ENCODE data around the gene NAPB. TPM values are rescaled to one million over a fixed set of nuclear protein-coding genes. Genes with fewer than 3 reads are reported as not detected.

The NAPB gene
- total and polyA plus RNA-seq, 10 of the 15 experiments (the other 5 are each of a cell fraction or from before 2014, with no cell fraction given): 2.1 to 15.9 (median 7.2) TPM

Small RNA genes within 50 kb of the gene (small RNA-seq; reads per million reads assigned to genes)
- gene RF00019 (not detected), gene RNA5SP479 (not detected)

Other genes with a start within 250 kb of the NAPB start
Only the 7 nearest of the 8 such genes appear.
- gene NXT1, start 70.7 kb downstream of the NAPB start, total RNA-seq (2014; rRNA removed): 61.5 and 65.2 TPM in 2 replicates
- gene NXT1, start 70.7 kb downstream of the NAPB start, total RNA-seq (2014; rRNA removed; fragmentation: Illumina TruSeq; extraction: Trizol): 32.1 and 36.3 TPM in 2 replicates
- gene NXT1, start 70.7 kb downstream of the NAPB start, total RNA-seq (2021): 34.4 and 36.9 TPM in 2 replicates
- 38.5 and 50.0 TPM in 2 replicates for gene NXT1, start 70.7 kb downstream of the NAPB start, polyA plus RNA-seq (2011; rRNA removed)
- 37.9 and 42.6 TPM in 2 replicates for gene NXT1, start 70.7 kb downstream of the NAPB start, polyA plus RNA-seq (2014; fragmentation: Illumina TruSeq; extraction: Trizol)
- gene NXT1, start 70.7 kb downstream of the NAPB start, polyA plus RNA-seq (2014; fragmentation: Nextera tagmentation; extraction: Ambion mirVana): 10 to 100 TPM; 10.2 to 24.2 TPM
- 59.4 and 62.1 TPM in 2 replicates for gene NXT1, start 70.7 kb downstream of the NAPB start, polyA plus RNA-seq (2014; rRNA removed)
- 10 to 100 TPM; 59.3 to 66.7 TPM for gene NXT1, start 70.7 kb downstream of the NAPB start, polyA plus RNA-seq (2016; fragmentation: Nextera tagmentation; extraction: Ambion mirVana)
- gene GZF1, start 59.3 kb downstream of the NAPB start, total RNA-seq (2014; rRNA removed): 8.7 and 14.0 TPM in 2 replicates
- gene GZF1, start 59.3 kb downstream of the NAPB start, total RNA-seq (2014; rRNA removed; fragmentation: Illumina TruSeq; extraction: Trizol): 7.8 and 9.9 TPM in 2 replicates
- gene GZF1, start 59.3 kb downstream of the NAPB start, total RNA-seq (2021): 9.5 and 10.7 TPM in 2 replicates
- gene GZF1, start 59.3 kb downstream of the NAPB start, polyA plus RNA-seq (2011; rRNA removed): 11.7 and 19.5 TPM in 2 replicates
- gene GZF1, start 59.3 kb downstream of the NAPB start, polyA plus RNA-seq (2014; fragmentation: Illumina TruSeq; extraction: Trizol): 6.2 and 13.5 TPM in 2 replicates
- gene GZF1, start 59.3 kb downstream of the NAPB start, polyA plus RNA-seq (2014; fragmentation: Nextera tagmentation; extraction: Ambion mirVana): 1 to 10 TPM; 2.2 to 2.4 TPM
- gene GZF1, start 59.3 kb downstream of the NAPB start, polyA plus RNA-seq (2014; rRNA removed): 9.5 and 12.4 TPM in 2 replicates
- gene GZF1, start 59.3 kb downstream of the NAPB start, polyA plus RNA-seq (2016; fragmentation: Nextera tagmentation; extraction: Ambion mirVana): 1 to 10 TPM; 6.9 to 7.1 TPM
- gene CSTL1, start 18.2 kb upstream of the NAPB start, total RNA-seq (2014; rRNA removed): not detected in 2 replicates
- not detected in 2 replicates for gene CSTL1, start 18.2 kb upstream of the NAPB start, total RNA-seq (2014; rRNA removed; fragmentation: Illumina TruSeq; extraction: Trizol)
- not detected in 2 replicates for gene CSTL1, start 18.2 kb upstream of the NAPB start, total RNA-seq (2021)
- gene CSTL1, start 18.2 kb upstream of the NAPB start, polyA plus RNA-seq (2011; rRNA removed): not detected in 2 replicates
- gene CSTL1, start 18.2 kb upstream of the NAPB start, polyA plus RNA-seq (2014; fragmentation: Illumina TruSeq; extraction: Trizol): not detected in 2 replicates
- gene CSTL1, start 18.2 kb upstream of the NAPB start, polyA plus RNA-seq (2014; fragmentation: Nextera tagmentation; extraction: Ambion mirVana): not detected
- gene CSTL1, start 18.2 kb upstream of the NAPB start, polyA plus RNA-seq (2014; rRNA removed): not detected in 2 replicates
- not detected for gene CSTL1, start 18.2 kb upstream of the NAPB start, polyA plus RNA-seq (2016; fragmentation: Nextera tagmentation; extraction: Ambion mirVana)
- not detected in 2 replicates for gene CST11, start 31.4 kb upstream of the NAPB start, total RNA-seq (2014; rRNA removed)
- gene CST11, start 31.4 kb upstream of the NAPB start, total RNA-seq (2014; rRNA removed; fragmentation: Illumina TruSeq; extraction: Trizol): not detected in 2 replicates
- gene CST11, start 31.4 kb upstream of the NAPB start, total RNA-seq (2021): not detected in 2 replicates
- 0.33 and 0.35 TPM in 2 replicates for gene CST11, start 31.4 kb upstream of the NAPB start, polyA plus RNA-seq (2011; rRNA removed)
- not detected in 2 replicates for gene CST11, start 31.4 kb upstream of the NAPB start, polyA plus RNA-seq (2014; fragmentation: Illumina TruSeq; extraction: Trizol)
- not detected for gene CST11, start 31.4 kb upstream of the NAPB start, polyA plus RNA-seq (2014; fragmentation: Nextera tagmentation; extraction: Ambion mirVana)
- not detected in 2 replicates for gene CST11, start 31.4 kb upstream of the NAPB start, polyA plus RNA-seq (2014; rRNA removed)
- gene CST11, start 31.4 kb upstream of the NAPB start, polyA plus RNA-seq (2016; fragmentation: Nextera tagmentation; extraction: Ambion mirVana): not detected
- gene CST8, start 69.6 kb upstream of the NAPB start, total RNA-seq (2014; rRNA removed): not detected in 2 replicates
- gene CST8, start 69.6 kb upstream of the NAPB start, total RNA-seq (2014; rRNA removed; fragmentation: Illumina TruSeq; extraction: Trizol): not detected in 2 replicates
- gene CST8, start 69.6 kb upstream of the NAPB start, total RNA-seq (2021): not detected in 2 replicates
- not detected in 2 replicates for gene CST8, start 69.6 kb upstream of the NAPB start, polyA plus RNA-seq (2011; rRNA removed)
- gene CST8, start 69.6 kb upstream of the NAPB start, polyA plus RNA-seq (2014; fragmentation: Illumina TruSeq; extraction: Trizol): not detected in 2 replicates
- gene CST8, start 69.6 kb upstream of the NAPB start, polyA plus RNA-seq (2014; fragmentation: Nextera tagmentation; extraction: Ambion mirVana): not detected
- gene CST8, start 69.6 kb upstream of the NAPB start, polyA plus RNA-seq (2014; rRNA removed): not detected in 2 replicates
- gene CST8, start 69.6 kb upstream of the NAPB start, polyA plus RNA-seq (2016; fragmentation: Nextera tagmentation; extraction: Ambion mirVana): not detected
- gene CST9L, start 147.0 kb upstream of the NAPB start, total RNA-seq (2014; rRNA removed): not detected in 2 replicates
- not detected in 2 replicates for gene CST9L, start 147.0 kb upstream of the NAPB start, total RNA-seq (2014; rRNA removed; fragmentation: Illumina TruSeq; extraction: Trizol)
- not detected in 2 replicates for gene CST9L, start 147.0 kb upstream of the NAPB start, total RNA-seq (2021)
- gene CST9L, start 147.0 kb upstream of the NAPB start, polyA plus RNA-seq (2011; rRNA removed): not detected in 2 replicates
- gene CST9L, start 147.0 kb upstream of the NAPB start, polyA plus RNA-seq (2014; fragmentation: Illumina TruSeq; extraction: Trizol): not detected in 2 replicates
- not detected for gene CST9L, start 147.0 kb upstream of the NAPB start, polyA plus RNA-seq (2014; fragmentation: Nextera tagmentation; extraction: Ambion mirVana)
- gene CST9L, start 147.0 kb upstream of the NAPB start, polyA plus RNA-seq (2014; rRNA removed): not detected in 2 replicates
- not detected for gene CST9L, start 147.0 kb upstream of the NAPB start, polyA plus RNA-seq (2016; fragmentation: Nextera tagmentation; extraction: Ambion mirVana)
- not detected in 2 replicates for gene CST9, start 184.4 kb upstream of the NAPB start, total RNA-seq (2014; rRNA removed)
- not detected in 2 replicates for gene CST9, start 184.4 kb upstream of the NAPB start, total RNA-seq (2014; rRNA removed; fragmentation: Illumina TruSeq; extraction: Trizol)
- gene CST9, start 184.4 kb upstream of the NAPB start, total RNA-seq (2021): not detected in 2 replicates
- not detected in 2 replicates for gene CST9, start 184.4 kb upstream of the NAPB start, polyA plus RNA-seq (2011; rRNA removed)
- not detected in 2 replicates for gene CST9, start 184.4 kb upstream of the NAPB start, polyA plus RNA-seq (2014; fragmentation: Illumina TruSeq; extraction: Trizol)
- not detected for gene CST9, start 184.4 kb upstream of the NAPB start, polyA plus RNA-seq (2014; fragmentation: Nextera tagmentation; extraction: Ambion mirVana)
- not detected in 2 replicates for gene CST9, start 184.4 kb upstream of the NAPB start, polyA plus RNA-seq (2014; rRNA removed)
- gene CST9, start 184.4 kb upstream of the NAPB start, polyA plus RNA-seq (2016; fragmentation: Nextera tagmentation; extraction: Ambion mirVana): not detected

Data from GM12878 (cell line).